IPS-18a (cell line): Measurements from ENCODE around the gene SPZ1.
"Not testable (repeated sequence)": the region's sequence is repeated elsewhere in the genome, so short reads cannot be mapped to it uniquely, and the experiment has no call there.

ENCODE experiments used
- H3K27ac ChIP-seq: one replicate; pipeline ENCODE4 v1.5.1; 2013; ENCODE audit warnings: low read length
- H3K27me3 ChIP-seq: one replicate; pipeline ENCODE4 v1.6.1; 2013; ENCODE audit warnings: mild to moderate bottlenecking, low read length; ENCODE audit not compliant: control insufficient read depth, insufficient read depth
- H3K36me3 ChIP-seq: one replicate; pipeline ENCODE4 v1.6.1; 2013; ENCODE audit warnings: low read depth, low read length; ENCODE audit not compliant: control insufficient read depth
- H3K4me1 ChIP-seq: one replicate; pipeline ENCODE4 v1.6.1; 2013; ENCODE audit warnings: low read depth, low read length; ENCODE audit not compliant: control insufficient read depth
- H3K4me3 ChIP-seq: one replicate; pipeline ENCODE4 v1.5.1; 2013; ENCODE audit warnings: low read length
- H3K9ac ChIP-seq: one replicate; pipeline ENCODE4 v1.6.1; 2013; ENCODE audit warnings: mild to moderate bottlenecking, low read length, moderate library complexity
- H3K9me3 ChIP-seq: one replicate; pipeline ENCODE4 v1.6.1; 2013; ENCODE audit warnings: low read depth, low read length; ENCODE audit not compliant: control insufficient read depth

The SPZ1 gene

DNA sequence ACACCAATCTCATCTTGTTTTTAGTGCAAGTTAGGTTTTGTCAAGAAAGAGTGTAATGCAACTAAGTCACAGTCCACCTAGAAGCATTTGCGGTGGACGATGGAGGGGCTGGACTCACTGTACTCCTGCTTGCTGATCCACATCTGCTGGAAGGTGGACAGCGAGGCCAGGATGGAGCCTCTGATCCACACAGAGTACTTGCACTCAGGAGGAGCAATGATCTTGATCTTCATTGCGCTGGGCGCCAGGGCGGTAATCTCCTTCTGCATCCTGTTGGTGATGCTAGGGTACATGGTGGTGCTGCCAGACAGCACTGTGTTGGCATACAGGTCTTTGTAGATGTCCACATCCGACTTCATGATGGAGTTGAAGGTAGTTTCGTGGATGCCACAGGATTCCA, 20.2 kb upstream of the SPZ1 start:
- no peaks in the 10 kb centered on the region for H3K27me3 ChIP-seq
- no peak overlapping the region for H3K9ac ChIP-seq
- no peaks in the 10 kb centered on the region for H3K36me3 ChIP-seq
- no peak overlapping the region for H3K4me3 ChIP-seq
- H3K4me1 ChIP-seq: peaks cover 2% of the 10 kb centered on the region
- no peaks in the 10 kb centered on the region for H3K9me3 ChIP-seq
- no peak overlapping the region for H3K27ac ChIP-seq

DNA sequence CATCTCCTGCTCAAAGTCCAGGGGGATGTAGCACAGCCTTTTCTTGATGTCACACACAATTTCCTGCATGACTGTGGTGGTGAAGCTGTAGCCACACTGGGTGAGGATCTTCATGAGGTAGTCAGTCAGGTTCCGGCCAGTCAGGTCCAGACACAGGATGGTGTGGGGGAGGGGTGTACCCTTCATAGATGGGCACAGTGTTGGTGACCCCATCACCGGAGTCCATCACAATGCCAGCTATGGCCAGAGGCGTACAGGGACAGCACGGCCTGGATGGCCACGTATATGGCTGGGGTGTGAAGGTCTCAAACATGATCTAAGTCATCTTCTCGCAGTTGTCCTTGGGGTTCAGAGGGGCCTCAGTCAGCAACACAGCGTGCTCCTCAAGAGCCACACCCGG, 19.7 kb upstream of the SPZ1 start:
- Histone ChIP-seq H3K36me3 (no peaks in the 10 kb centered on the region), H3K4me3 (no peak overlapping the region), H3K9ac (no peak overlapping the region), H3K9me3 (no peaks in the 10 kb centered on the region), H3K27ac (no peak overlapping the region), H3K27me3 (no peaks in the 10 kb centered on the region), H3K4me1 (peaks cover 4% of the 10 kb centered on the region)

DNA sequence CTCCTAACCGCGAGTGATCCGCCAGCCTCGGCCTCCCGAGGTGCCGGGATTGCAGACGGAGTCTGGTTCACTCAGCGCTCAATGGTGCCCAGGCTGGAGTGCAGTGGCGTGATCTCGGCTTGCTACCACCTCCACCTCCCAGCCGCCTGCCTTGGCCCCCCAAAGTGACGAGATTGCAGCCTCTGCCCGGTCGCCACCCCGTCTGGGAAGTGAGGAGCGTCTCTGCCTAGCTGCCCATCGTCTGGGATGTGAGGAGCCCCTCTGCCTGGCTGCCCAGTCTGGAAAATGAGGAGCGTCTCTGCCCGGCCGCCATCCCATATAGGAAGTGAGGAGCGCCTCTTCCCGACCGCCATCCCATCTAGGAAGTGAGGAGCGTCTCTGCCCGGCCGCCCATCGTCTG, 19.0 kb upstream of the SPZ1 start:
- not testable (repeated sequence) for H3K4me1 ChIP-seq, H3K27ac ChIP-seq, H3K27me3 ChIP-seq, H3K36me3 ChIP-seq, H3K4me3 ChIP-seq, H3K9me3 ChIP-seq, H3K9ac ChIP-seq

DNA sequence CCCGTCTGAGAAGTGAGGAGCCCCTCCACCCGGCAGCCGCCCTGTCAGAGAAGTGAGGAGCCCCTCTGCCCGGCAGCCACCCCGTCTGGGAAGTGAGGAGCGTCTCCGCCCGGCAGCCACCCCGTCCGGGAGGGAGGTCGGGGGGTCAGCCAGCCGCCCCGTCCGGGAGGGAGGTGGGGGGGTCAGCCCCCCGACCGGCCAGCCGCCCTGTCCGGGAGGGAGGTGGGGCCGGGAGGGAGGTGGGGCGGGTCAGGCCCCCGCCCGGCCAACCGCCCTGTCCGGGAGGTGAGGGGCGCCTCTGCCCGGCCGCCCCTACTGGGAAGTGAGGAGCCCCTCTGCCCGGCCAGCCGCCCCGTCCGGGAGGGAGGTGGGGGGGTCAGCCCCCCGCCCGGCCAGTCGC, 18.5 kb upstream of the SPZ1 start:
- not testable (repeated sequence) for H3K9me3 ChIP-seq, H3K27ac ChIP-seq, H3K36me3 ChIP-seq, H3K9ac ChIP-seq, H3K4me3 ChIP-seq, H3K4me1 ChIP-seq, H3K27me3 ChIP-seq

DNA sequence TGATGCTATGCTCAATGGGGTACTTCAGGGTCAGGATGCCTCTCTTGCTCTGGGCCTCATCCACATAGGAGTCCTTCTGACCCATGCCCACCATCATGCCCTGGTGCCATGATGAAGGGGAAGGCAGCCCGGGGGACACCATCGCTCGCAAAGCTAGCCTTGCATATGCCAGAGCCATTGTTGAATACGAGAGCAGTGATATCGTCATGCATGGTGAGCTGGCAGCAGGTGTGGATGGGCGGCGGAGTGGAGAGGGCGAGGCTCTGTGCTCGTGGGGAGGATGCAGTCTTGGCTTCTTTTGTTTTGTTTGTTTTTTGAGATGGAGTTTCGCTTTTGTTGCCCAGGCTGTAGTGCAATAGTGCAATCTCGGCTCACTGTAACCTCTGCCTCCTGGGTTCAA, 17.2 kb upstream of the SPZ1 start:
- no peaks in the 10 kb centered on the region for H3K36me3 ChIP-seq
- H3K27me3 ChIP-seq: no peaks in the 10 kb centered on the region
- H3K9me3 ChIP-seq: no peaks in the 10 kb centered on the region
- H3K4me3 ChIP-seq: no peak overlapping the region
- no peak overlapping the region for H3K9ac ChIP-seq
- H3K27ac ChIP-seq: no peak overlapping the region
- H3K4me1 ChIP-seq: peaks cover 4% of the 10 kb centered on the region

DNA sequence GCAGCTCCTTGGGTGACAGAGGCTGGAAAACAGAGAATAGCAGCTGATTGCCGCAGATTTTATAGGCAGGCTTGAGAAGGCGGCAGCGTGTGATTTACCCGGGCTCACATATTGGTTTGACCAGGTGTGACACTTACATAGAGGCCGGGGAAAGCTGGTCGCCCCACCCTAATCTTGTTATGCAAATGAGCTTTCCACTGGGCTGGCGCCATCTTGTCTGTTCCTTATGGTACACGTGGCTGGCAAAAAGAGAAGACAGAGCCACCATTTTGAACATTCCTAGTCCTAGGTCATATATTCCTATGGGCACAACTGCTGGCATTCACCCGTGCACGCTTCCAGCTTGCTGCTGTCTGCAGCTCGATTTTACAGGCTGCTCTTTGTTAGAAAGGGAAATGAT, 11.3 kb upstream of the SPZ1 start:
- Histone ChIP-seq H3K9ac (no peak overlapping the region), H3K27me3 (no peaks in the 10 kb centered on the region), H3K27ac (no peak overlapping the region), H3K36me3 (no peaks in the 10 kb centered on the region), H3K4me3 (no peak overlapping the region), H3K4me1 (peaks cover 4% of the 10 kb centered on the region), H3K9me3 (no peaks in the 10 kb centered on the region)

DNA sequence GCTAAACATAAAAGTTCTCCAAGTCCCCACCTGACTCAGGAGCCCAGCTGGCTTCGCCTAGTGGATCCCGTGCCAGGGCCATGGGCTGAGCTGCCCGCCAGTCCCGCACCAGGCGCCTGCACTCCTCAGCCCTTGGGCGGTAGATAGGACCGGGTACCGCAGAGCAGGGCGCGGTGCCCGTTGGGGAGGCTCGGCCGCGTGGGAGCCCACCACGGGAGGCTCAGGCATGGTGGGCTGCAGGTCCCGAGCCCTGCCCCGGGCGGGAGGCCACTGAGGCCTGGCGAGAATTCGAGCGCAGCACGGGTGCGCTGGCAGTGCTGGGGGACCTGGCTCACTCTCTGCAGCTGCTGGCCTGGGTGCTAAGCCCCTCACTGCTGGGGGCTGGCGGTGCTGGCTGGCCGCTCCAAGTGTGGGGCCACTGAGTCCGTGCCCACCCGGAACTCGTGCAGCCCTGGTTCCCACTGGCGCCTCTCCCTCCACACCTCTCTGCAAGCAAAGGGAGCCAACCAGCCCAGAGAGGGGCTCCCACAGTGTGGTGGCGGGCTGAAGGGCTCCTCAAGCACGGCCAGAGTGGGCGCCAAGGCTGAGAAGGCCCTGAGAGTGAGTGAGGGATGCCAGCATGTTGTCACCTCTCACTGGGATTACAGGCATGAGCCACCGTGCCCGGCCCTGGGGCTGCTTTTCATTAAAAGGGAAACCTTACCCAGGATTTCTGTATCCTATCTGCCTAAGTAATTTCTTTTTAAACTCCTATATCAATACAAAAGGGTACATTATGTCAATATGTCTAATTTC, 9.7 kb upstream of the SPZ1 start:
- no peak overlapping the region for H3K9ac ChIP-seq
- no peak overlapping the region for H3K4me3 ChIP-seq
- no peaks in the 10 kb centered on the region for H3K27me3 ChIP-seq
- H3K27ac ChIP-seq: no peak overlapping the region
- H3K9me3 ChIP-seq: no peaks in the 10 kb centered on the region
- H3K4me1 ChIP-seq: no peaks in the 10 kb centered on the region
- H3K36me3 ChIP-seq: no peaks in the 10 kb centered on the region

DNA sequence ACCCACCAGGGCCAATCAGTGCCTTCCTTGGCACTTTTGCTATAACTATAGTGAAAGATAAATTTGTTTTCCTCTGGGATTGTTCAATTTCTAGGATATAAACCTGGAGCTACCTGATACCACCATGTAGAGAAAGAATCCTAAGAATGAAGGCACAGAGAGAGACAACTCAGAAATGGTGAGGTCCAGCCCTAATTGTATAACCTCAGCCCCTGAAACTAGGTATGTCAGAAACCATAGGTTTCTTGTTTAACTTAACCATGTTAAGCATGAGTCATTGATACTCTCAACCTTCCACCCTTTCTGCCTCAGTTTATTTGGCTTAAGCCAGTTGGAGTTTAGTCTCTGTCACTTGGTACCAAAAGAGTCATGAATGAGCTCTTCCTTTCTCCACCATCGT, 4.6 kb upstream of the SPZ1 start:
- no peak overlapping the region for H3K9ac ChIP-seq

DNA sequence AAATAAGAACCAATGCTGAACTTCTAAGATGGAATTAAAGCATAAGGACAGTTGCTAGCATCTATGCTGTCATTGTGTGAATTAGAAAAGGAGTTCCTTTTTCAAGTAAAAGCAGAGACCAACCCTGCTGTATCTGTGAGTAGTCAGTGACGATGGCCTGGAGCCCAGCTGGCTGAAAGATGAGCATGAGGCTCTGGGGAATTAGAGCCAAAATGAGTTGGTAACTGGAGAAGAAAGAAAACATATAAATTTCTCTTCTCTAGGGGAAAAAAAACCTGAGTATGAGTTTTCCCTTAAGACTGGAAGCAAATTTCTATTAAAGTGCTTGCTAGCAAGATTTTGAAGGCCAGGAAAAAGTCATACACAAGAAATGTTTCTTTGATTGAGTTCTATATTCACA, 1.6 kb upstream of the SPZ1 start:
- Histone ChIP-seq H3K4me1 (no peaks in the 10 kb centered on the region), H3K27ac (no peak overlapping the region), H3K27me3 (no peaks in the 10 kb centered on the region), H3K9me3 (no peaks in the 10 kb centered on the region), H3K9ac (no peak overlapping the region), H3K36me3 (no peaks in the 10 kb centered on the region), H3K4me3 (no peak overlapping the region)

More for the DNA sequence above, 4.6 kb upstream of the SPZ1 start:
- no peaks in the 10 kb centered on the region for H3K27me3 ChIP-seq
- H3K27ac ChIP-seq: no peak overlapping the region
- H3K4me1 ChIP-seq: no peaks in the 10 kb centered on the region
- H3K4me3 ChIP-seq: no peak overlapping the region
- no peaks in the 10 kb centered on the region for H3K36me3 ChIP-seq
- no peaks in the 10 kb centered on the region for H3K9me3 ChIP-seq

DNA sequence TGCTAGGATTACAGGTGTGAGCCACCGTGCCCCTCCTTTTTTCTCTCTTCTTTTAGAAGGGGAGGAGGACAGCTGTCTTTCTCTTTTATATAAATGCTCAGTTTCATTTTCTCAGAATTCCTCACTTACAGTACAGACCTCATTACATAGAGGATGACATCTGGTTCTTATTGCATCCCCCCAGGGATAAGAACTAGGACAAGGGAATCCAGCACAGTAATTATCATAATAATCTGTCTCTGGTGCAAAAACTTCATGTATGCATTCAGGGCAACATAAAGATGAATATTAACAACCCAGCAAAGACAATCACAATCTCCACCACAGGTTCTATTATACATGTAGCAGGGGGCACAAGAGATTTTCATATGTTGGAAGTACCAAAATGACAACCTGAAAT, 5.1 kb downstream of the SPZ1 start:
- H3K4me1 ChIP-seq: no peaks in the 10 kb centered on the region
- H3K4me3 ChIP-seq: no peak overlapping the region
- no peaks in the 10 kb centered on the region for H3K27me3 ChIP-seq
- no peak overlapping the region for H3K27ac ChIP-seq
- H3K36me3 ChIP-seq: no peaks in the 10 kb centered on the region
- no peaks in the 10 kb centered on the region for H3K9me3 ChIP-seq
- H3K9ac ChIP-seq: no peak overlapping the region

DNA sequence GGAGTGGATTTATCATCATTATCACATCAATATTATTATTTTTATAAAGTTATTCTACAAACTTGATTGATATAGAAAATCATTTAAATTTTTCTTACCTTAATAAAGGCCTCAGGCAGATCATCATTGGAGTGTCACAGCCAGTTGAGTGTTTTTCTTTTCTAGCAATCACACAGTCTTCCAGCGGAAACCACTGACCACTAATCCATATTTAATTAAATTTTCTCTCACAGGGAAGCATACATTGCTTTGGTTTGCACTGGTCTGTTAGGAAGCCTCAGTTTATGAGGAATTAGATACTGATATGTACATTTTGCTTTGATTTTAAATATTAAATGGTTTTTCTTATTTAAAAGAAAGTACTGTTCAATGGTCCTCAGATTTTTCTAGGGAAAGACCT, 6.7 kb downstream of the SPZ1 start:
- Histone ChIP-seq H3K9me3 (no peaks in the 10 kb centered on the region), H3K36me3 (no peaks in the 10 kb centered on the region), H3K4me1 (no peaks in the 10 kb centered on the region), H3K27me3 (no peaks in the 10 kb centered on the region), H3K4me3 (no peak overlapping the region), H3K9ac (no peak overlapping the region), H3K27ac (no peak overlapping the region)

DNA sequence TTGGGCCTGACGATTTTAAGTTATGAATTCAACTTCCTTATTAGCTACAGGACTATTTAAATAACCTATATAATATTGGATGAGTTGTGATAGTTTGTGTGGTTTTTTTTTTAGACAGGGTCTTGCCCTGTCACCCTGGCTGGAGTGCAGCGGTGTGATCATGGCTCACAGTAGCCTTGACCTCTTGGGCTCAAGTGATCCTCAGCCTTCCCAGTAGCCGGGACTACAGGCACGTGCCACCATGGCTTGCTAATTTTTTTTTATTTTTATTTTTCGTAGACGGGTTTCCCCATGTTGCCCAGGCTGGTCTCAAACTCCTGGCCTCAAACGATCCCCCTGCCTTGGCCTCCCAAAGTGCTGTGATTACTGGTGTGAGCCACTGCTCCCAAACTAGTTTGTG, 17.6 kb downstream of the SPZ1 start:
- no peaks in the 10 kb centered on the region for H3K9me3 ChIP-seq
- no peak overlapping the region for H3K4me3 ChIP-seq
- H3K27ac ChIP-seq: no peak overlapping the region
- no peaks in the 10 kb centered on the region for H3K36me3 ChIP-seq
- no peak overlapping the region for H3K9ac ChIP-seq
- no peaks in the 10 kb centered on the region for H3K27me3 ChIP-seq
- H3K4me1 ChIP-seq: no peaks in the 10 kb centered on the region
